HEK293 (cell line): Measurements from ENCODE around the gene OR4Q3.
"Not testable (repeated sequence)": the region's sequence is repeated elsewhere in the genome, so short reads cannot be mapped to it uniquely, and the experiment has no call there.

Experiments used
- CTCF ChIP-seq: fragments of 450-650 bp; formaldehyde crosslinking; IDR thresholded peaks from 2 replicates; pipeline ENCODE4 v1.5.1; 2016; ENCODE audit warnings: missing biosample characterization, missing genetic modification characterization
- EGR2 ChIP-seq: fragments of 450-650 bp; formaldehyde crosslinking; IDR thresholded peaks from 2 replicates; pipeline ENCODE4 v1.5.1; 2016; ENCODE audit warnings: low read depth, missing biosample characterization, missing genetic modification characterization
- IKZF3 ChIP-seq: fragments of 450-650 bp; IDR thresholded peaks from 2 replicates; pipeline ENCODE4 v1.5.0; 2018; ENCODE audit warnings: missing biosample characterization, mild to moderate bottlenecking, missing genetic modification characterization, moderate library complexity
- RBAK ChIP-seq: fragments of 450-650 bp; formaldehyde crosslinking; IDR thresholded peaks from 2 replicates; pipeline ENCODE4 v1.5.1; 2016; ENCODE audit warnings: missing biosample characterization, missing genetic modification characterization
- YY1 ChIP-seq: fragments of 450-650 bp; formaldehyde crosslinking; IDR thresholded peaks from 2 replicates; pipeline ENCODE4 v1.5.1; 2018; ENCODE audit warnings: missing biosample characterization, missing genetic modification characterization
- ZBTB7A ChIP-seq: fragments of 450-650 bp; formaldehyde crosslinking; IDR thresholded peaks from 2 replicates; pipeline ENCODE4 v1.5.1; 2016; ENCODE audit warnings: low read depth, missing biosample characterization, missing genetic modification characterization
- ZEB2 ChIP-seq: fragments of 450-650 bp; formaldehyde crosslinking; IDR thresholded peaks from 2 replicates; pipeline ENCODE4 v1.5.1; 2016; ENCODE audit warnings: missing biosample characterization, missing genetic modification characterization
- ZNF16 ChIP-seq: fragments of 450-650 bp; formaldehyde crosslinking; IDR thresholded peaks from 2 replicates; pipeline ENCODE4 v1.5.1; 2016; ENCODE audit warnings: low read depth, missing biosample characterization, missing genetic modification characterization
- ZNF76 ChIP-seq: fragments of 450-650 bp; formaldehyde crosslinking; IDR thresholded peaks from 2 replicates; pipeline ENCODE4; 2016; ENCODE audit warnings: low read depth, missing biosample characterization, missing genetic modification characterization, borderline replicate concordance
- ZNF768 ChIP-seq: fragments of 450-650 bp; formaldehyde crosslinking; IDR thresholded peaks from 2 replicates; pipeline ENCODE4 v1.5.1; 2018; ENCODE audit warnings: missing biosample characterization, mild to moderate bottlenecking, missing genetic modification characterization
- TF ChIP-seq, protein P1 (sequence below): fragments of 450-650 bp; formaldehyde crosslinking; IDR thresholded peaks from 2 replicates; pipeline ENCODE4 v1.5.1; 2016; ENCODE audit warnings: missing biosample characterization, missing genetic modification characterization
- TF ChIP-seq, protein P2 (sequence below): fragments of 450-650 bp; formaldehyde crosslinking; optimal IDR thresholded peaks from 2 replicates; pipeline ENCODE3; 2016; ENCODE audit warnings: missing biosample characterization, mild to moderate bottlenecking, missing genetic modification characterization

- TF ChIP-seq ZEB2 (tag by site-specific recombination); ZNF16 (tag by site-specific recombination); EGR2 (tag by site-specific recombination); ZBTB7A (tag by site-specific recombination); CTCF; RBAK (tag by site-specific recombination); ZNF768 (tag by site-specific recombination); IKZF3 (tag by site-specific recombination); YY1 (tag by site-specific recombination); ZNF76 (tag by site-specific recombination): not testable (repeated sequence)
- TF ChIP-seq, protein P1, sequence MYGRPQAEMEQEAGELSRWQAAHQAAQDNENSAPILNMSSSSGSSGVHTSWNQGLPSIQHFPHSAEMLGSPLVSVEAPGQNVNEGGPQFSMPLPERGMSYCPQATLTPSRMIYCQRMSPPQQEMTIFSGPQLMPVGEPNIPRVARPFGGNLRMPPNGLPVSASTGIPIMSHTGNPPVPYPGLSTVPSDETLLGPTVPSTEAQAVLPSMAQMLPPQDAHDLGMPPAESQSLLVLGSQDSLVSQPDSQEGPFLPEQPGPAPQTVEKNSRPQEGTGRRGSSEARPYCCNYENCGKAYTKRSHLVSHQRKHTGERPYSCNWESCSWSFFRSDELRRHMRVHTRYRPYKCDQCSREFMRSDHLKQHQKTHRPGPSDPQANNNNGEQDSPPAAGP: not testable (repeated sequence)
- TF ChIP-seq, protein P2, sequence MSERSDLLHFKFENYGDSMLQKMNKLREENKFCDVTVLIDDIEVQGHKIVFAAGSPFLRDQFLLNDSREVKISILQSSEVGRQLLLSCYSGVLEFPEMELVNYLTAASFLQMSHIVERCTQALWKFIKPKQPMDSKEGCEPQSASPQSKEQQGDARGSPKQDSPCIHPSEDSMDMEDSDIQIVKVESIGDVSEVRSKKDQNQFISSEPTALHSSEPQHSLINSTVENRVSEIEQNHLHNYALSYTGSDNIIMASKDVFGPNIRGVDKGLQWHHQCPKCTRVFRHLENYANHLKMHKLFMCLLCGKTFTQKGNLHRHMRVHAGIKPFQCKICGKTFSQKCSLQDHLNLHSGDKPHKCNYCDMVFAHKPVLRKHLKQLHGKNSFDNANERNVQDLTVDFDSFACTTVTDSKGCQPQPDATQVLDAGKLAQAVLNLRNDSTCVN (tag by site-specific recombination): not testable (repeated sequence)
These were observed 9.5 kb upstream of the OR4Q3 start for GRCh38 chr14:19733893-19734292.
